Measurements from ENCODE around the gene GALNT10. TPM values are rescaled to one million over a fixed set of nuclear protein-coding genes. Genes with fewer than 3 reads are reported as not detected.

Gene GALNT10
- total RNA-seq, 1 experiment from 2014 or later, result 47.8 TPM

- in situ Hi-C loops (cut with HindIII; ENCODE audit: low sequenced_read_pairs), result no loop called here
- DNase-seq (ENCODE audit: low spot score), result no peak
Measured at GRCh38 chr5:154251529-154251928, 61.0 kb downstream of the GALNT10 start.

GRCh38 chr5:154253807-154254206 is 63.3 kb downstream of the GALNT10 start:
- no peak for DNase-seq (ENCODE audit: low spot score)
- in situ Hi-C loops (cut with HindIII; ENCODE audit: low sequenced_read_pairs), result no loop called here

- in situ Hi-C loops (cut with HindIII; ENCODE audit: low sequenced_read_pairs), result no loop called here
Measured at GRCh38 chr5:154254896-154255295, 64.4 kb downstream of the GALNT10 start.

GRCh38 chr5:154257046-154257445 is 66.5 kb downstream of the GALNT10 start:
- in situ Hi-C loops (cut with HindIII; ENCODE audit: low sequenced_read_pairs), result no loop called here
- DNase-seq (ENCODE audit: low spot score), result no peak

More at GRCh38 chr5:154254896-154255295, 64.4 kb downstream of the GALNT10 start:
- no peak for DNase-seq (ENCODE audit: low spot score)

- no peak for DNase-seq (ENCODE audit: low spot score)
- in situ Hi-C loops (cut with HindIII; ENCODE audit: low sequenced_read_pairs), result no loop called here
Measured at GRCh38 chr5:154258531-154259217, 68.1 kb downstream of the GALNT10 start.

- in situ Hi-C loops (cut with HindIII; ENCODE audit: low sequenced_read_pairs), result no loop called here
- no peak for DNase-seq (ENCODE audit: low spot score)
Measured at GRCh38 chr5:154260224-154260927, 69.8 kb downstream of the GALNT10 start.

GRCh38 chr5:154262342-154262741 is 71.8 kb downstream of the GALNT10 start:
- DNase-seq (ENCODE audit: low spot score), result no peak
- in situ Hi-C loops (cut with HindIII; ENCODE audit: low sequenced_read_pairs), result no loop called here

- in situ Hi-C loops (cut with HindIII; ENCODE audit: low sequenced_read_pairs), result no loop called here
- DNase-seq (ENCODE audit: low spot score), result no peak
Measured at GRCh38 chr5:154264549-154265196, 74.1 kb downstream of the GALNT10 start.

GRCh38 chr5:154265197-154265773 is 74.8 kb downstream of the GALNT10 start:
- in situ Hi-C loops (cut with HindIII; ENCODE audit: low sequenced_read_pairs), result no loop called here
- DNase-seq (ENCODE audit: low spot score), result no peak

GRCh38 chr5:154267516-154267915 is 77.0 kb downstream of the GALNT10 start:
- in situ Hi-C loops (cut with HindIII; ENCODE audit: low sequenced_read_pairs), result no loop called here
- DNase-seq (ENCODE audit: low spot score), result peak; percentile 9

GRCh38 chr5:154268073-154268472 is 77.5 kb downstream of the GALNT10 start:
- in situ Hi-C loops (cut with HindIII; ENCODE audit: low sequenced_read_pairs), result no loop called here
- DNase-seq (ENCODE audit: low spot score), result no peak

GRCh38 chr5:154269414-154269813 is 78.9 kb downstream of the GALNT10 start:
- DNase-seq (ENCODE audit: low spot score), result no peak
- in situ Hi-C loops (cut with HindIII; ENCODE audit: low sequenced_read_pairs), result no loop called here

- in situ Hi-C loops (cut with HindIII; ENCODE audit: low sequenced_read_pairs), result no loop called here
- DNase-seq (ENCODE audit: low spot score), result no peak
Measured at GRCh38 chr5:154271466-154271865, 80.9 kb downstream of the GALNT10 start.

- in situ Hi-C loops (cut with HindIII; ENCODE audit: low sequenced_read_pairs), result no loop called here
- no peak for DNase-seq (ENCODE audit: low spot score)
Measured at GRCh38 chr5:154271936-154272514, 81.5 kb downstream of the GALNT10 start.

GRCh38 chr5:154273028-154273617 is 82.6 kb downstream of the GALNT10 start:
- in situ Hi-C loops (cut with HindIII; ENCODE audit: low sequenced_read_pairs), result no loop called here
- DNase-seq (ENCODE audit: low spot score), result no peak

- in situ Hi-C loops (cut with HindIII; ENCODE audit: low sequenced_read_pairs), result no loop called here
- DNase-seq (ENCODE audit: low spot score), result no peak
Measured at GRCh38 chr5:154273963-154274827, 83.7 kb downstream of the GALNT10 start.

GRCh38 chr5:154274828-154275185 is 84.3 kb downstream of the GALNT10 start:
- in situ Hi-C loops (cut with HindIII; ENCODE audit: low sequenced_read_pairs), result no loop called here
- no peak for DNase-seq (ENCODE audit: low spot score)

GRCh38 chr5:154275566-154275965 is 85.0 kb downstream of the GALNT10 start:
- no peak for DNase-seq (ENCODE audit: low spot score)
- in situ Hi-C loops (cut with HindIII; ENCODE audit: low sequenced_read_pairs), result no loop called here

Data from G401 (cell line).